Activated CD4-positive, alpha-beta T cell treated with anti-CD3 and anti-CD28 coated beads, Interleukin-2, Interleukin-4, amounts not matched to agents 100 ng/mL and 50 ng/mL, durations not matched to agents 16 hours and 8 hours (primary cell): ENCODE measurements around the gene SLC16A8.

Experiments
- DNase-seq: peaks from one replicate; pipeline ENCODE4 v3.0.0-alpha.2; 2020; ENCODE audit warnings: low spot score

SLC16A8 gene

DNA sequence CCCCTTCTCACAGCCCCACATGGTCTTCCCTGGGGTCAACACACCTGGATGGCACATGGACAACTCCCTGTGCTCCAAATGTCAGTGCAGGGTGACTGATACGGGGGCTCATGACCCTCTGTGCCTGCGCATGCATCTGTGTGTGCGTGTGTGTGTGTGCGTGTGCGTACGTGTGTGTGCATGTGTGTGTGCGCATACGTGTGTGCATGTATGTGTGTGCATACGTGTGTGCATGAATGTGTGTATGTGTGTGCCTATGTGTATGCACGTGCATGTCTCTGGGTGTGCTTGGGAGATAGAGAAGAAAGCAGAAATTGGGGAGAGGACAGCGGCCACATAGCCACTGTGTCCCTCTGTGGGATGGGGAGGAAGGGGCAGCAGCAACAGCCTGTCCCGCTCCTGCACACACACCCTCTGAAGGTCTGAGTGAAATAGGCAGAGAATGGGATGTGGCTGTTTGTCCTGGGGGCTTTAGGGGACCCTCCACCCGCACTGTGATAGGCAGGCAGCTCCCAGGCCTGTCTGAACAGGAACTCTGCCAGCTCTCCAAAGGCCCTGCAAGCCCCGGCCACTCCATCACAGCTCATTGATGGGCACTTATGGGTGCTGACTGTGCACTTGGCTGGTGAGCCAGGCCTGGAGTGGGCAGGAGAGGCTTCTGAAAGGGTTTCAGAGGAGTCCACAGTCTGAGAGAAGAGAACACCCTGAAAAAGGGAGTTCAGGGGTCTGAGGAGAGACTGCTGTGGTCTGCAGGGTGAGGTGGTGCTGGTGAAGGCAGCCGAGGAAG lies 55.4 kb downstream of the SLC16A8 start:
- DNase-seq, result no peak
